ENCODE data around the gene SERINC4.

SERINC4 gene

DNA sequence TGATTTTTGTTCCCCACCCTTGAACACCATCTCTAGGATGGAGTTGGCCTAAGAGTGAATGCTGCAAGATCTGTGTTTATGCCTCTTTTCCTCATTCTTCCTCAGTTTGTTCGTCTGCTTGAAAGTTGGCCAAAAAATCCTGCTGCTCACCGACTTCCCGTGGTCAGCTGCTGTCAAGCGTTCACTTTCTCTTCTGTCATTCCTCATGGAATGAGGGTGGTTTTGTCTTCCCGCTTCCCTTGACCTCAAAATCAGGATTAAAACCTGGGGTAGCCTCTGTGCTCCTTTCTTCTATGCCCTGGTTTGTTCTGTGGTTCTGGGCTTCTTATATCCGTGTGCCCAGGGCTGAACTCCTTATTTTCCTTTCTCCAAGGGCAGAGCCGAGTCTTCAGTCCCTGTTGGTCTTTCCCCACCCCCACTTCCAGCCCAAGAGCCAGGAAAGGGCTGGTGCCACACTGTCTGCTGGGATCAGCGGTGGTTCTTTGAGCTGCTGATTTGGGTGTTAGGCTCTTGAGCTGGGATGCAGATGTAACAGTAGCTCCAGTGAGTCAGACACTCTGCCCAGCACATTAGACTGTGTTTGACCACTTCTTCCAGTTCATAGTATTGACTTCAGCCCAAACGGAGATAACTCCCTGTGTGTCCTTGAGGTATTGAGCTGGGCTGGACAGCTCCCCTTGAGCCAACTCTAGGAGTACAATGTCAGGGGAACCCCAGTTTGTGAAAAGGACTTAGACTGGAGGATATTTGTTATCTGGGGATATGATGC is 5.6 kb downstream of the SERINC4 start:
- Histone ChIP-seq H3K4me3 (peak overlapping the region in 5 of 10 experiments; percentile 85 to 98 (median 92); a peak in 10 of 20 replicates), H3K27me3 (no peaks in the 10 kb centered on the region), H3K36me3 (peaks cover 50 to 64% (median 62%) of the 10 kb centered on the region in 11 experiments), H3K4me2 (peak overlapping the region; percentile 78 to 98 (median 94)), H3K4me1 (peaks cover 28 to 67% (median 46%) of the 10 kb centered on the region in 10 experiments), H3K27ac (peak overlapping the region in 4 of 11 experiments; percentile 97 to 99 (median 98); a peak in 6 of 22 replicates), H3K9me3 (replicated peaks in 1 of 11) (no peaks in the 10 kb centered on the region), H3K9ac (peak overlapping the region in 7 of 11 experiments; percentile 6 to 99 (median 96); a peak in 9 of 22 replicates), H4K20me1 (peaks cover 23 to 59% (median 46%) of the 10 kb centered on the region in 11 experiments; a peak in 21 of 22 replicates)
- no peak for TF ChIP-seq Cebpa-rat (IDR thresholded peaks at IDR 0.05)

DNA sequence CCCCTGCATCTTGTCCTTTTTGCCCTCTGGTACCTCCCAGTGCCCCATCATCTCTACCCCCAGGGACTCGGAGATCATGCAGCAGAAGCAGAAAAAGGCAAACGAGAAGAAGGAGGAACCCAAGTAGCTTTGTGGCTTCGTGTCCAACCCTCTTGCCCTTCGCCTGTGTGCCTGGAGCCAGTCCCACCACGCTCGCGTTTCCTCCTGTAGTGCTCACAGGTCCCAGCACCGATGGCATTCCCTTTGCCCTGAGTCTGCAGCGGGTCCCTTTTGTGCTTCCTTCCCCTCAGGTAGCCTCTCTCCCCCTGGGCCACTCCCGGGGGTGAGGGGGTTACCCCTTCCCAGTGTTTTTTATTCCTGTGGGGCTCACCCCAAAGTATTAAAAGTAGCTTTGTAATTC is 6.4 kb downstream of the SERINC4 start:
- Histone ChIP-seq H3K9me3 (replicated peaks in 1 of 11) (no peaks in the 10 kb centered on the region), H3K36me3 (peaks cover 42 to 56% (median 54%) of the 10 kb centered on the region in 11 experiments), H3K27me3 (no peaks in the 10 kb centered on the region), H3K9ac (peak overlapping the region; percentile 94 to 100 (median 97)), H3K4me1 (peaks cover 26 to 60% (median 41%) of the 10 kb centered on the region in 10 experiments), H3K4me2 (peak overlapping the region; percentile 78 to 98 (median 94)), H3K27ac (peak overlapping the region; percentile 90 to 99 (median 96); a peak in 21 of 22 replicates), H4K20me1 (peaks cover 23 to 57% (median 46%) of the 10 kb centered on the region in 11 experiments; a peak in 21 of 22 replicates), H3K4me3 (peak overlapping the region; percentile 85 to 100 (median 96))
- no peak for TF ChIP-seq Cebpa-rat (IDR thresholded peaks at IDR 0.05)

DNA sequence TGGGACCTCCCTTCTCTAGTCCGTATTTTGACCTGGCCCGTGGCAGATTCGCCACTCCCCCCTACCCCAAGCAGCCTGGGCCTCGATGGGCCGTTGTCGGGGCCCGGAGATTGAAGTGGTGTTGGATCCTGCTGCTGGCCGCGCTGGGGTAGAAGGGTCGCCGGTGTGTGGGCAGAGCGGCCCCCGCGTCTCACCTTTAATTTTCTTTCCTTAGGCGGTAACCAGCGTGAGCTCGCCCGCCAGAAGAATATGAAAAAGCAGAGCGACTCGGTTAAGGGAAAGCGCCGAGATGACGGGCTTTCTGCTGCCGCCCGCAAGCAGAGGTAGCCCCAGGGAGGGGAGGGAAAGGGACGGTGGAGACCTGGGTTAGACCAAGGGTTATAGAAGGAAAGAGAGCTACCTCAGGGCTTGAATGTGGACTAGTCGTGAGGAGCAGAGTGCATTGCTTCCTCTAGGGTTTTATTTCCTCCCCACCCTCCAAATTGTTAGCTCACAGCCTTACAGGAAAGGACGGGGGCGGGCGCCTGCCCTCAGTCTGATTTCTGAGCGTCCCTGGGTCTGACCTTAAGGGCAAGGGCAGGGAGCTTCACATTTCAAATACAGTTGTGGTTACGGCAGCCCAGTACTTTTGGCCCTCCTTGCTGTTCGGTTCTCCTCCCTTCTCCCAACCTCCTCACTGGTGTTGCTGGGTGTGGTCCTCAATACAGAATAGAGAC is 7.1 kb downstream of the SERINC4 start:
- peak overlapping the region; percentile 90 to 99 (median 96) for H3K27ac ChIP-seq
- H3K36me3 ChIP-seq = peaks cover 41 to 49% (median 48%) of the 10 kb centered on the region in 11 experiments
- peaks cover 26 to 53% (median 35%) of the 10 kb centered on the region in 10 experiments for H3K4me1 ChIP-seq
- peak overlapping the region; percentile 78 to 98 (median 94) for H3K4me2 ChIP-seq
- peaks cover 23 to 52% (median 45%) of the 10 kb centered on the region in 11 experiments; a peak in 21 of 22 replicates for H4K20me1 ChIP-seq
- H3K9me3 ChIP-seq (replicated peaks in 1 of 11) = no peaks in the 10 kb centered on the region
- peak overlapping the region; percentile 85 to 100 (median 96) for H3K4me3 ChIP-seq
- H3K9ac ChIP-seq = peak overlapping the region; percentile 94 to 100 (median 97)
- no peaks in the 10 kb centered on the region for H3K27me3 ChIP-seq
- TF ChIP-seq Cebpa-rat (IDR thresholded peaks at IDR 0.05) = no peak

DNA sequence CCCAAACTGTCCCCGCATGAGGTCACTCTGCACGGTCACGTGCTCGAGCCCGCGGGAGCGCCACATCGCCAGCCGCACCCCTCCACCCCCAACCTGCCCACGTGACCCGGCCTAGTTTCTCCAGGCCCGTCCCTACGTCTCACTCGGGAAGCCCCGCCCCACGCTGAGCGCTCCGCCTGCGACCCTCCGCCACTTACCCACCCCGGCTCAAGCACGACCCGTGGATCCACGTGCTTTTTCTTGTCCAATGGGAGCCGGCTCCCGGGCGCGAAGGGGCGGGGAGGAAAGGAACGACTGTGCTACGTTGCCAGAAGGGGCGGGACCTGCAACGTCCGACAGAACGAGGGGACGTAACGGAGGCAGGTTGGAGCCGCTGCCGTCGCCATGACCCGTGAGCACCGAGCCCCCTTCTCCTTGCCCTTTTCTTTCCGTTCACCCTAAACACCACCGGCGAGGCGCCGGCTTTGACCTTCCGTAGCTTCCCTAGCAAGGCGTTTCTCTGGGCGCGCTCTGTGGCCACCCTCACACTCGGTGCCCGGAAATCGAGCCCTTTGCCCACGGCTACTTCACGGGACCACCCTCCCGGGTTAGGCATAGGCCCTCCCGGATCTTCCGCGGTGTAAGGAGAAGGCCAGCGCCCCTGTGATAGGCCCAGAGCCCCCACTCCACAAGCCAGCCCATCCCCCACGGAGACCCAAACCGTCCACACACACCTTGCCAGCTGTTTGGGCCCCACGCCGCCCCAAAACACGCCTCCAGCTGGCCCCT is 7.8 kb downstream of the SERINC4 start, which contains the start of gene SERF2:
Gene SERF2 (plus strand): TSS at position 328 of the 768 bp plus-strand sequence. CDS start 57 bp downstream, at position 385.
- H3K4me3 ChIP-seq = peak within 1 kb of the TSS; percentile 85 to 100 (median 96)
- H3K4me2 ChIP-seq = peak within 1 kb of the TSS; percentile 84 to 98 (median 94)
- H3K36me3 ChIP-seq = peaks cover 40 to 42% (median 41%) of the 10 kb centered on the region in 11 experiments
- peaks cover 26 to 46% (median 33%) of the 10 kb centered on the region in 10 experiments for H3K4me1 ChIP-seq
- TF ChIP-seq Cebpa-rat (IDR thresholded peaks at IDR 0.05) = no peak
- peaks cover 23 to 46% (median 42%) of the 10 kb centered on the region in 11 experiments; a peak in 21 of 22 replicates for H4K20me1 ChIP-seq
- H3K27ac ChIP-seq = peak within 1 kb of the TSS; percentile 90 to 99 (median 96)
- H3K9me3 ChIP-seq (replicated peaks in 1 of 11) = no peaks in the 10 kb centered on the region
- no peaks in the 10 kb centered on the region for H3K27me3 ChIP-seq
- H3K9ac ChIP-seq = peak within 1 kb of the TSS; percentile 94 to 100 (median 97)

DNA sequence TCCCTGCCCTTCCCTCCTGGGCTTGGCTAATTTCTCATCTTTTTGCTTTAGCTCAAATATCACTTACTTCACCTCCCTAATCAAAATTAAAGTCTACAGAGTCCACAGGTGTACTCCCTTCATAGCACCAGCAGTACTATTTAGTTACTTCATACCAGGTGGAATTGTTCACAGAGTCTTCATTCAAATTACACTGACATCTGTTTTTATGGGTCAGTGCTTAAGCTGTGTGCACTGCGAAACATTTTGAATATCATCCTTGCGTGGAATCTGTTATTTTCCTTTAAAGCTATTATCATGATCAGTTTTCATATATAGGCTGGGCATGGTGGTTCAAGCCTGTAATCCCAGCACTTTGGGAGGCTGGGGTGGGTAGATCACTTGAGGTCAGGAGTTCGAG is 10.6 kb downstream of the SERINC4 start:
- no peak overlapping the region for H3K9ac ChIP-seq

DNA sequence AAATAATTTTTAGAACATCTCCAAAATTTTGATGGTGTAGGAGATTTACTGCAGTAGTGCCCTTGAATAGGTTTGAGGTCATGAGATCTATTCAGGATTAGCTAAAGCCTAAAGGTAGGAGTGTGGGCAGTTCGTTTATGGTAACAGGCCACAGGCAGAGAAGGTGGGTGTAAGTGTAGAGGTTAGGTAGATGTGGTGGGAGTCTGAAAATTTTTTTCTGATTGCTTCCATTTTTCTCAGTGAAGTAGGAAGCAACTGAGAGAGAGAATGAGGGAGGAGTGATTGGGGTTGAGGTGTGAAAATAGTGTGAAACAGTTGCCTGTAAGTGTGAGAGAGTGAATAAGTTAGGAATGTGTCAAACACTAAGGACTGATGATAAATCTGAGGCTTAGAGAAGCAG is 21.0 kb downstream of the SERINC4 start:
- Histone ChIP-seq H3K9ac (no peak overlapping the region), H3K27ac (no peak overlapping the region), H3K4me3 (no peak overlapping the region), H4K20me1 (peaks cover 0 to 27% (median 27%) of the 10 kb centered on the region in 11 experiments; a peak in 19 of 22 replicates), H3K4me2 (no peak overlapping the region), H3K27me3 (no peaks in the 10 kb centered on the region), H3K9me3 (replicated peaks in 1 of 11) (no peaks in the 10 kb centered on the region), H3K36me3 (peaks cover 0 to 10% (median 4%) of the 10 kb centered on the region in 11 experiments; a peak in 15 of 22 replicates), H3K4me1 (peaks cover 19 to 40% (median 29%) of the 10 kb centered on the region in 10 experiments)
- no peak for TF ChIP-seq Cebpa-rat (IDR thresholded peaks at IDR 0.05)

More for the DNA sequence above, 10.6 kb downstream of the SERINC4 start:
- no peak for TF ChIP-seq Cebpa-rat (IDR thresholded peaks at IDR 0.05)
- H3K36me3 ChIP-seq = peaks cover 12 to 14% (median 13%) of the 10 kb centered on the region in 11 experiments
- H3K9me3 ChIP-seq (replicated peaks in 1 of 11) = no peaks in the 10 kb centered on the region
- H3K4me3 ChIP-seq = no peak overlapping the region
- H3K27ac ChIP-seq = no peak overlapping the region
- H4K20me1 ChIP-seq = peaks cover 14 to 21% (median 17%) of the 10 kb centered on the region in 11 experiments; a peak in 21 of 22 replicates
- no peak overlapping the region for H3K4me2 ChIP-seq
- H3K27me3 ChIP-seq = no peaks in the 10 kb centered on the region
- H3K4me1 ChIP-seq = peaks cover 17 to 29% (median 20%) of the 10 kb centered on the region in 10 experiments

DNA sequence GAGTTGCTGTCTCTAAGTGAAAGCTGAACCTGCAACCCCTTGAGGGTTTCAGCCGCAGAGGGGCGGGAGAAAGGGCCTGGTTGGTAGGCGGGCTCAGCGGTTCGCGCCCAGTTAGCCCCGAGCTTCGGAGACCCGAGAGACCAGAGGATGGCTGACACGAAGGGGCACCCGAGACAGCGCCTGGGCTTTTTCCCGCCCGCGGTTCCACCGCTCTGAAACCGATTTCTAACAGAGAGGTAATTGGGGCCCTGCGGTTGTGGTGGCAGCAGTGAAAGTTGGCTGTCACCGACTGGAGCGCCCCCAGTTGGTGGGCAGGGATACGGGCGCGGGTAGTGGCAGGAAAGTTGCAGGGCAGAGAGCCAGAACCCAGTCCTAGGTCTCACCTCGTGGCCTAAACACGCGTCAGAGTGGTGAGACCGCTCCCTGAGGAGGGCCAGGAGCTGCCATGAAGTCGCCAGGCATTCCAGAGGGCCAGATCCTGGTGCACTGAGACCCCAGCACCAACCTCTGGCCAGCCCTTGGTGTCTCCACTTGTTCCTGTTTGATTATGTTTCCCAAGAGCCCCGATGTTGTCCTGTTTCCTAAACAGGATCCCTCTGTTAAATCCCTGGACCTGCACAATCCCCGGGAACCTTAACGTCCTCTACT is 22.6 kb downstream of the SERINC4 start:
- Histone ChIP-seq H3K4me2 (peak overlapping the region; percentile 94 to 100 (median 99)), H3K36me3 (peaks cover 14 to 26% (median 20%) of the 10 kb centered on the region in 11 experiments), H3K9ac (peak overlapping the region; percentile 67 to 82 (median 79)), H3K27ac (peak overlapping the region; percentile 23 to 81 (median 72); a peak in 21 of 22 replicates), H3K4me1 (peaks cover 19 to 43% (median 30%) of the 10 kb centered on the region in 10 experiments), H3K4me3 (peak overlapping the region; percentile 62 to 79 (median 67)), H4K20me1 (peaks cover under 1 to 44% (median 41%) of the 10 kb centered on the region in 11 experiments; a peak in 19 of 22 replicates), H3K27me3 (no peaks in the 10 kb centered on the region), H3K9me3 (replicated peaks in 1 of 11) (no peaks in the 10 kb centered on the region)
- no peak for TF ChIP-seq Cebpa-rat (IDR thresholded peaks at IDR 0.05)
